K562 (cell line): ENCODE data around the gene PCCB. TPM values are rescaled to one million over a fixed set of nuclear protein-coding genes. Genes with fewer than 3 reads are reported as not detected.

ENCODE experiments used
- CHD4 ChIP-seq: fragments of 200-600 bp; sonication (generic); IDR thresholded peaks from 3 replicates; pipeline ENCODE4 v1.6.1; 2012; ENCODE audit warnings: low read depth, mild to moderate bottlenecking, mixed read lengths, low read length, inconsistent platforms; ENCODE audit not compliant: insufficient read depth, insufficient replicate concordance, poor library complexity, severe bottlenecking
- CTBP1 ChIP-seq: fragments of 450-650 bp; IDR thresholded peaks from 2 replicates; pipeline ENCODE4 v1.6.1; 2016; ENCODE audit warnings: borderline replicate concordance
- EP400 ChIP-seq: fragments of 450-650 bp; IDR thresholded peaks from 2 replicates; pipeline ENCODE4 v1.6.1; 2017; ENCODE audit warnings: antibody characterized with exemption, mild to moderate bottlenecking, moderate library complexity
- FOXJ3 ChIP-seq: sonication (generic); formaldehyde crosslinking; IDR thresholded peaks from 2 replicates; pipeline ENCODE4 v1.4.0; 2020; ENCODE audit warnings: mild to moderate bottlenecking, missing genetic modification reagents
- FOXK2 ChIP-seq, 2 experiments: fragments of 450-650 bp; IDR thresholded peaks in 1 of 2; conservative IDR thresholded peaks in 1 of 2; 2 replicates each; pipeline ENCODE4 v1.6.1; 2016; ENCODE audit warnings: low read depth in 2 of 2, mild to moderate bottlenecking in 1 of 2
- HDAC2 ChIP-seq: fragments of 450-650 bp; IDR thresholded peaks from 2 replicates; pipeline ENCODE4 v1.6.1; 2016; ENCODE audit warnings: mild to moderate bottlenecking
- MAZ ChIP-seq, 2 experiments: fragments of 450-650 bp in 1 of 2; sonication (generic) in 1 of 2; formaldehyde crosslinking; IDR thresholded peaks in 1 of 2; conservative IDR thresholded peaks in 1 of 2; 2 replicates each; pipeline versions ENCODE4 v1.4.0 to v1.5.0; 2020; ENCODE audit warnings: mild to moderate bottlenecking in 1 of 2, missing genetic modification reagents in 1 of 2
- MTA3 ChIP-seq: fragments of 450-650 bp; formaldehyde crosslinking; IDR thresholded peaks from 2 replicates; pipeline ENCODE4 v1.6.1; 2017; ENCODE audit warnings: mild to moderate bottlenecking, borderline replicate concordance
- NFXL1 ChIP-seq: fragments of 450-650 bp; formaldehyde crosslinking; IDR thresholded peaks from 2 replicates; pipeline ENCODE4 v1.4.0; 2021; ENCODE audit warnings: mild to moderate bottlenecking
- NONO ChIP-seq, 2 experiments: fragments of 200-400 bp in 1 of 2; fragments of 450-650 bp in 1 of 2; formaldehyde crosslinking in 1 of 2; IDR thresholded peaks; 2 replicates each; pipeline ENCODE4 v1.6.1; 2017; ENCODE audit warnings: low read depth in 2 of 2, mild to moderate bottlenecking in 2 of 2, moderate library complexity in 2 of 2, low read length in 1 of 2
- PREB ChIP-seq: sonication (generic); formaldehyde crosslinking; IDR thresholded peaks from 2 replicates; pipeline ENCODE4 v1.8.1; 2023; ENCODE audit warnings: mild to moderate bottlenecking, missing genetic modification reagents
- RFX7 ChIP-seq: fragments of 250-450 bp; sonication (Bioruptor Pico); IDR thresholded peaks from 2 replicates; pipeline ENCODE4 v1.5.1; 2021; ENCODE audit warnings: mild to moderate bottlenecking
- SIN3A ChIP-seq, 2 experiments: fragments of 150-350 bp in 1 of 2; IDR thresholded peaks; 2 replicates each; pipeline ENCODE4 v1.6.1; 2011 to 2016; ENCODE audit warnings: borderline replicate concordance in 2 of 2, low read depth in 2 of 2, low read length in 2 of 2, mild to moderate bottlenecking in 2 of 2, moderate library complexity in 2 of 2; ENCODE audit not compliant: control insufficient read depth in 1 of 2
- TGIF2 ChIP-seq: sonication (generic); formaldehyde crosslinking; IDR thresholded peaks from 2 replicates; pipeline ENCODE4 v1.8.1; 2022; ENCODE audit warnings: mild to moderate bottlenecking, missing genetic modification reagents, moderate library complexity
- YY1 ChIP-seq, 3 experiments: IDR thresholded peaks; 2 replicates each; pipeline ENCODE4 v1.6.1; 2011; ENCODE audit warnings: low read length in 2 of 3, mild to moderate bottlenecking in 2 of 3, moderate library complexity in 2 of 3, borderline replicate concordance in 1 of 3, control low read depth in 1 of 3, low read depth in 1 of 3; ENCODE audit not compliant: insufficient read depth in 3 of 3, insufficient replicate concordance in 2 of 3, control insufficient read depth in 1 of 3, insufficient read length in 1 of 3; ENCODE audit errors: extremely low read depth in 1 of 3
- ZFX ChIP-seq: sonication (generic); formaldehyde crosslinking; IDR thresholded peaks from 2 replicates; pipeline ENCODE4 v1.8.0; 2022; ENCODE audit warnings: mild to moderate bottlenecking, missing genetic modification reagents, moderate library complexity
- ZSCAN32 ChIP-seq: fragments of 450-650 bp; formaldehyde crosslinking; IDR thresholded peaks from 2 replicates; pipeline ENCODE4 v1.4.0; 2020; ENCODE audit warnings: mild to moderate bottlenecking, moderate library complexity
- polyA plus RNA-seq, 8 experiments: library from polyadenylated mRNA; depleted of rRNA in 4 of 8; stranded (reverse) in 5 of 8; unstranded in 3 of 8; fragments of >200 nt; fragmentation: Nextera tagmentation in 2 of 8; fragmentation: Illumina TruSeq in 1 of 8; extraction: Ambion mirVana in 2 of 8; extraction: Trizol in 1 of 8; gene quantifications; 2 replicates each; pipeline versions ENCODE4 v1.2.1 to v1.2.3, GENCODE V29; 2011 to 2014; ENCODE audit warnings: inconsistent platforms in 1 of 8, missing spikeins in 1 of 8
- total RNA-seq, 7 experiments: library from RNA; depleted of rRNA in 6 of 7; stranded (reverse); fragments of >200 nt in 6 of 7; fragmentation: Illumina TruSeq in 2 of 7; extraction: Trizol in 2 of 7; gene quantifications; 2 replicates each; pipeline versions ENCODE4 v1.2.1 to v1.2.3, GENCODE V29; 2011 to 2021; ENCODE audit warnings: low replicate concordance in 1 of 7
- TF ChIP-seq, protein P1 (sequence below): fragments of 250-450 bp; sonication (Bioruptor Pico); IDR thresholded peaks from 2 replicates; pipeline ENCODE4 v1.5.1; 2021; ENCODE audit warnings: mild to moderate bottlenecking
- TF ChIP-seq, protein P2 (sequence below): fragments of 250-450 bp; sonication (Bioruptor Pico); IDR thresholded peaks from 2 replicates; pipeline ENCODE4 v1.5.0; 2021; ENCODE audit warnings: mild to moderate bottlenecking, moderate library complexity

PCCB gene
- total and polyA plus RNA-seq, 9 of the 15 experiments (the other 6 are each of a cell fraction or from before 2014, with no cell fraction given), result 69.5 to 173 (median 92.8) TPM

DNA sequence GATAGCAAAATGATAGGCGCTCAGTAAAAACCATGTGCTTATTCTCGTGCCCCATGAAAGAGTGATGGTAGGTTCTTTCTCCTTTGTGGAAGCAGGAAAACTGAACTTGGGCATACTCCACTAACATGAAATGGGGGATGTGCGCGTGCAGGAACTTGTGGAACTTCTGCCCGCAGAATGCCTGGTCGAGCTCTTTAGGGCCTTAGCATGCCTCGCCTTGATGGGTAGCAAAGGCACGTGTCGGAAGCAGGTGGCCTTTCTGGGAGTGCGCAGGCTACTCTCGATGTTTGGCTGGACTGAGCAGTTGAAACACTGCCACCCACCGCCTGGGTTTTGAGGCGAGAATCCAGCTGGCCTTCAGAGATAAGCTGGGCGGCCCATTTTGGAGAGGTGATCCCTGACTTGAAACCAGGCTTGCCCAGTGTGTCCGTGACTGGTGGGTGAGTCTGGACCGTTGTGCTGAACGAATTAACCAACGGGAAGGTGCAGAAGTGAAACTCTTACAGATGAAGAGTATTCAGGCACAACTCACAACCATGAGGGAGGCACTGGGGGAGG lies 842 bp downstream of the PCCB start (continued):
- TF ChIP-seq PREB (CRISPR knock-in tag), result no peak
- no peak; a peak in 1 of 4 replicates for TF ChIP-seq SIN3A (IDR thresholded peaks at IDR 0.05; ENCODE audit: borderline replicate concordance in 2 of 2, control insufficient read depth in 1 of 2, low read depth in 2 of 2, low read length in 2 of 2)
- TF ChIP-seq ZFX (CRISPR knock-in tag), result no peak
- TF ChIP-seq NFXL1 (CRISPR knock-in tag), result no peak
- TF ChIP-seq, protein P1, sequence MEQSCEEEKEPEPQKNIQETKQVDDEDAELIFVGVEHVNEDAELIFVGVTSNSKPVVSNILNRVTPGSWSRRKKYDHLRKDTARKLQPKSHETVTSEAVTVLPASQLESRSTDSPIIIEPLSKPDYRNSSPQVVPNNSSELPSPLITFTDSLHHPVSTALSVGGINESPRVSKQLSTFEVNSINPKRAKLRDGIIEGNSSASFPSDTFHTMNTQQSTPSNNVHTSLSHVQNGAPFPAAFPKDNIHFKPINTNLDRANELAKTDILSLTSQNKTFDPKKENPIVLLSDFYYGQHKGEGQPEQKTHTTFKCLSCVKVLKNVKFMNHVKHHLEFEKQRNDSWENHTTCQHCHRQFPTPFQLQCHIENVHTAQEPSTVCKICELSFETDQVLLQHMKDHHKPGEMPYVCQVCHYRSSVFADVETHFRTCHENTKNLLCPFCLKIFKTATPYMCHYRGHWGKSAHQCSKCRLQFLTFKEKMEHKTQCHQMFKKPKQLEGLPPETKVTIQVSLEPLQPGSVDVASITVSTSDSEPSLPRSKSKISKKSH (CRISPR knock-in tag), result no peak
- 0 out of 4 replicates have a peak, but pooled peaks of 1 of the 2 experiments have one; percentile 17 for TF ChIP-seq FOXK2 (conservative IDR thresholded peaks at IDR 0.05 in 1 of 2, IDR thresholded peaks at IDR 0.05 in 1 of 2; ENCODE audit: low read depth in 2 of 2)
- no peak for TF ChIP-seq ZSCAN32 (CRISPR knock-in tag)
- no peak for TF ChIP-seq NONO (IDR thresholded peaks at IDR 0.05; ENCODE audit: low read depth in 2 of 2, low read length in 1 of 2)
- peak; percentile 88 for TF ChIP-seq EP400
- peak in 2 of 3 experiments; percentile 44 to 64 for TF ChIP-seq YY1 (IDR thresholded peaks at IDR 0.05; ENCODE audit: borderline replicate concordance in 1 of 3, control insufficient read depth in 1 of 3, extremely low read depth in 1 of 3, insufficient read depth in 3 of 3, insufficient read length in 1 of 3, insufficient replicate concordance in 2 of 3, low read depth in 1 of 3, low read length in 2 of 3)
- no peak for TF ChIP-seq TGIF2 (CRISPR knock-in tag)
- no peak for TF ChIP-seq CHD4
- TF ChIP-seq HDAC2, result no peak
- peak; percentile 31 to 62; a peak in 2 of 4 replicates for TF ChIP-seq MAZ (CRISPR knock-in tag; conservative IDR thresholded peaks at IDR 0.05 in 1 of 2, IDR thresholded peaks at IDR 0.05 in 1 of 2)
- peak; percentile 65 for TF ChIP-seq CTBP1
- TF ChIP-seq RFX7 (CRISPR knock-in tag), result no peak
- TF ChIP-seq FOXJ3 (CRISPR knock-in tag), result no peak
- peak; percentile 54; the same call in 1 of the 2 replicates for TF ChIP-seq MTA3
- TF ChIP-seq, protein P2, sequence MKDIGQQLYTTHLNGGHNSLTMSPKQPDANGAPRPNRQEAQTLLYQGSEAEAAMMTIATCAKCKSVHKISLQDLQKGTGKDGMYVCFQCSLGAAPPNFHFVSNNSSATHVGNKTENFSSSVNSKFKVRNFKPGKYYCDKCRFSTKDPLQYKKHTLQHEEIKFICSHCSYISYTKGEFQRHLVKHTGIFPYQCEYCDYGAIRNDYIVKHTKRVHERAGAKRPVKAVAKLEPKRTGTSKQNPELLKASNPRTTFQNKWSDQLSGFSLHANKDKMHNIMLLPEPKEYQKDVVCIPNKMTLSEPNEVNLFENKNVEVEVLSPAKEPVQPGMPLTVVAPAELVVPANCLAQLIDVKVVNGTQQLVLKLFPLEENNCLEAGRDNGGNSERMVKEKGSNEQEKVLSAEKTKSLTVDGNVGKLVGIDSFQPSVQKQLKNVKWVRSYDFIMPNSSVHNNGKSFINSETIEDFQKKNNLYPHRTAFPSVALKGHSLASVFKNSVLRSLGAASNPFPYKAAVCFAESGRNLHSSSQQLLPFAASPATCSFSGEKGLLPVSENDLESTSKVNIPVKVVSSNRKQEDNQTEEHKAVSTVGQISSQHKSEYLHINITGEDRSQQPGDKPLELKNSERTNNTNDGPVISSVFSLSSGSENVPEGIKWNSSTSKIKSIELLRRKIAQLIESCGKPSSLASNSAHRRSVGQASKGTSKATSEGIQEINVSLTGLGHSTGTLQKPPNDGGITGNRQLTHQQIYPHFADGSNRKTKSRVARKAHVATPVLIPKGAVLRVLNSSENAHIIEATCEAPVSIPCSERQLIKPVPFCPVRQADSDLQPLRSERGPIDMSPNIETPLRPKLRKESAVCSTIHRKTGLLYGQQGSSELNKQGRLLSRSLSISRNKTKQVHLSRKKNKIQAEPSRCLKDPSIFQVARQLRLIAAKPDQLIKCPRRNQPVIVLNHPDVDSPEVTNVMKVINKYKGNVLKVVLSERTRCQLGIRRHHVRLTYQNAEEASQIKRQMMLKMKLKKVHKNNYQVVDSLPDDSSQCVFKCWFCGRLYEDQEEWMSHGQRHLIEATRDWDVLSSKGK (CRISPR knock-in tag), result no peak
